Uterus (tissue), 2 donors: Measurements from ENCODE around the gene ACSM6.

Experiments used
- POLR2A ChIP-seq, 2 donors: fragments of 450-650 bp; IDR thresholded peaks; one replicate each; pipeline ENCODE4 v1.6.1; 2016; ENCODE audit warnings: antibody characterized with exemption in 2 of 2, mild to moderate bottlenecking in 1 of 2, moderate library complexity in 1 of 2
- TF ChIP-seq, protein P1 (sequence below), 4 experiments: fragments of 200-600 bp in 2 of 4; fragments of 450-650 bp in 2 of 4; sonication (generic) in 2 of 4; IDR thresholded peaks; one replicate each; pipeline ENCODE4 v1.5.1; 2016 to 2019; ENCODE audit warnings: antibody characterized with exemption in 4 of 4, mild to moderate bottlenecking in 2 of 4, moderate library complexity in 1 of 4

DNA sequence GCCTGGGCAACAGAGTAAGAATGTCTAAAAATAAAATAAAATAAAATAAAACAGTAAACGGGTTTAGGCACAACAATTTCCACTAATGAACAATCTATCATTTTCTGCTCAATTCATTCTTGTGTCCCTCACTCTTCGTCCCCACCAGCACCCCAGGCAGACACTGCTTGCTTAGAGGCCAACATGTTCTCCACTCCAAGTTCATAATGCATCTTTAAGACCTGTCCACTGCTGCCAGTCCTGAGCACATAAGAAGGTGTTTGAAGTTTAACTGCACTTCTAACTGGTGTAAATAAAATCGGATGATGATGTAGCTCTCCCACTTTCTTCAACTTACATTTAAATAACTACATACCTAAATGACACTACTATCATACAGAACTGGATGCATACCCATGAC lies 83.6 kb downstream of the ACSM6 start:
- TF ChIP-seq, protein P1, sequence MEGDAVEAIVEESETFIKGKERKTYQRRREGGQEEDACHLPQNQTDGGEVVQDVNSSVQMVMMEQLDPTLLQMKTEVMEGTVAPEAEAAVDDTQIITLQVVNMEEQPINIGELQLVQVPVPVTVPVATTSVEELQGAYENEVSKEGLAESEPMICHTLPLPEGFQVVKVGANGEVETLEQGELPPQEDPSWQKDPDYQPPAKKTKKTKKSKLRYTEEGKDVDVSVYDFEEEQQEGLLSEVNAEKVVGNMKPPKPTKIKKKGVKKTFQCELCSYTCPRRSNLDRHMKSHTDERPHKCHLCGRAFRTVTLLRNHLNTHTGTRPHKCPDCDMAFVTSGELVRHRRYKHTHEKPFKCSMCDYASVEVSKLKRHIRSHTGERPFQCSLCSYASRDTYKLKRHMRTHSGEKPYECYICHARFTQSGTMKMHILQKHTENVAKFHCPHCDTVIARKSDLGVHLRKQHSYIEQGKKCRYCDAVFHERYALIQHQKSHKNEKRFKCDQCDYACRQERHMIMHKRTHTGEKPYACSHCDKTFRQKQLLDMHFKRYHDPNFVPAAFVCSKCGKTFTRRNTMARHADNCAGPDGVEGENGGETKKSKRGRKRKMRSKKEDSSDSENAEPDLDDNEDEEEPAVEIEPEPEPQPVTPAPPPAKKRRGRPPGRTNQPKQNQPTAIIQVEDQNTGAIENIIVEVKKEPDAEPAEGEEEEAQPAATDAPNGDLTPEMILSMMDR (IDR thresholded peaks at IDR 0.05) = no peak
- no peak for TF ChIP-seq POLR2A (IDR thresholded peaks at IDR 0.05)
